Renal cortical epithelial cell (primary cell): ENCODE measurements around the gene ABI2. TPM values are rescaled to one million over a fixed set of nuclear protein-coding genes. Genes with fewer than 3 reads are reported as not detected.
"Not testable (repeated sequence)": the region's sequence is repeated elsewhere in the genome, so short reads cannot be mapped to it uniquely, and the experiment has no call there.

ENCODE experiments used
- DNase-seq: peaks from one replicate; pipeline ENCODE4 v3.0.0-alpha.2; 2011; ENCODE audit warnings: low read depth
- total RNA-seq: library from RNA; depleted of rRNA; stranded (reverse); fragments of >200 nt; gene quantifications from 2 replicates; pipeline ENCODE4 v1.2.3, GENCODE V29; 2014

Gene ABI2
- total RNA-seq: 14.1 and 59.7 TPM in 2 replicates

GRCh38 chr2:203327901-203328759 lies at the start of gene ABI2:
Gene ABI2, plus strand, starts transcription at chr2:203328394. Its CDS starts 121 bp downstream, at chr2:203328515.
- peak; percentile 18 for DNase-seq

GRCh38 chr2:203279288-203279687 lies 48.9 kb upstream of the ABI2 start:
- DNase-seq: peak; percentile 31

- DNase-seq: peak; percentile 80
Measured at GRCh38 chr2:203280428-203281064, 47.6 kb upstream of the ABI2 start.

- DNase-seq: no peak
Measured at GRCh38 chr2:203282101-203282500, 46.1 kb upstream of the ABI2 start.

GRCh38 chr2:203286532-203286931 lies 41.7 kb upstream of the ABI2 start:
- no peak for DNase-seq

- DNase-seq: no peak
Measured at GRCh38 chr2:203301667-203302066, 26.5 kb upstream of the ABI2 start.

GRCh38 chr2:203302586-203302985 lies 25.6 kb upstream of the ABI2 start:
- not testable (repeated sequence) for DNase-seq

GRCh38 chr2:203310688-203311436 lies 17.3 kb upstream of the ABI2 start:
- DNase-seq: no peak

- peak; percentile 21 for DNase-seq
Measured at GRCh38 chr2:203326356-203326755, 1.8 kb upstream of the ABI2 start.

- no peak for DNase-seq
Measured at GRCh38 chr2:203327582-203327900, 653 bp upstream of the ABI2 start.

GRCh38 chr2:203328760-203329540 lies 756 bp downstream of the ABI2 start:
- DNase-seq: no peak

- peak; percentile 64 for DNase-seq
Measured at GRCh38 chr2:203330434-203330833, 2.2 kb downstream of the ABI2 start.

GRCh38 chr2:203338322-203338721 lies 10.1 kb downstream of the ABI2 start:
- DNase-seq: no peak

GRCh38 chr2:203340791-203341487 lies 12.7 kb downstream of the ABI2 start:
- DNase-seq: peak; percentile 92

GRCh38 chr2:203341741-203342310 lies 13.6 kb downstream of the ABI2 start:
- DNase-seq: no peak

- DNase-seq: not testable (repeated sequence)
Measured at GRCh38 chr2:203342374-203342773, 14.2 kb downstream of the ABI2 start.

- DNase-seq: no peak
Measured at GRCh38 chr2:203344667-203345066, 16.5 kb downstream of the ABI2 start.

- DNase-seq: no peak
Measured at GRCh38 chr2:203346612-203347011, 18.4 kb downstream of the ABI2 start.

- no peak for DNase-seq
Measured at GRCh38 chr2:203347375-203347774, 19.2 kb downstream of the ABI2 start.

GRCh38 chr2:203352604-203353255 lies 24.5 kb downstream of the ABI2 start:
- no peak for DNase-seq
